Activated T-helper 9 cell treated with anti-CD3 and anti-CD28 coated beads, Interleukin-2, amount 50 U/mL, for 16 hours (primary cell): ENCODE data around the gene FAM240A.

Source experiments
- DNase-seq: peaks from one replicate; pipeline ENCODE4 v3.0.0-alpha.2; 2020; ENCODE audit warnings: low read depth

FAM240A gene

DNA sequence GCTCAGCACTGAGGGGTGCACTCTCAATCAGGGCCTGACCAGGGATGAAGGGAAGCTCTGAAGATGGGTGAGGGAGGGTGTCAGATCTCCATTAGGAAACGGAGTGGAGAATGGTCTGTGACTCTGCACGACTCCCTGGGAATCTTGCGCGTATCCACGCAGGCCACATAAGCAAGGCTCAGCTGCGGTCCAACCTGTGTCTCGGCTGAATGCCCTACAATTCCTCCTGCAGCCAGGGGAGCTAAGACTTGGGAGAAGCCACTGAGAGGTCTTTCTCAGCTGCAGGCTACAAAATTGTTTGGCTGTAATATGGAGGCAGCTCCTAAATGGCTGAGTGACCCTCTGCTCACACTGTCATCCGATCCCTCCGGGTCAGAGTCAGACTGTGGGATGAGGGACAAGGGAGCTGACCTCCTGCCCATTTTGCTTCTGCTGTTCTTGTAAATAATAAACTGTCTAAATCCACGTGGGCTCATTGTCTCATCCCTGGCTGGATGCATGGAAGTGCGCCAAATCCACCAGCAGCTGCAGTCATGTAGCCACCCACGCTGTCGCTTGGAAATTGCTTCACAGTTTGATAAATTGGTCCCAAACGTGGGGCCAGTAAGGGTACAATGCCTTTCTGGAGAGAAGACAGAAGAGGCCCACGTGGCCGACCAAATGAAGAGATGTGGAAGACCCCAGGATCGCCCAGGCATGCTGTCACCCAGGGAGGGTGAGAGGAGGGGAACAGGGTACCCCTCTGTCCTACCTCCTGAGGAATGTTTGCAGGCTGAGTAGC is 50.6 kb downstream of the FAM240A start:
- DNase-seq = no peak

- no peak for DNase-seq
These were observed 51.3 kb downstream of the FAM240A start for GRCh38 chr3:46663591-46664135.

DNA sequence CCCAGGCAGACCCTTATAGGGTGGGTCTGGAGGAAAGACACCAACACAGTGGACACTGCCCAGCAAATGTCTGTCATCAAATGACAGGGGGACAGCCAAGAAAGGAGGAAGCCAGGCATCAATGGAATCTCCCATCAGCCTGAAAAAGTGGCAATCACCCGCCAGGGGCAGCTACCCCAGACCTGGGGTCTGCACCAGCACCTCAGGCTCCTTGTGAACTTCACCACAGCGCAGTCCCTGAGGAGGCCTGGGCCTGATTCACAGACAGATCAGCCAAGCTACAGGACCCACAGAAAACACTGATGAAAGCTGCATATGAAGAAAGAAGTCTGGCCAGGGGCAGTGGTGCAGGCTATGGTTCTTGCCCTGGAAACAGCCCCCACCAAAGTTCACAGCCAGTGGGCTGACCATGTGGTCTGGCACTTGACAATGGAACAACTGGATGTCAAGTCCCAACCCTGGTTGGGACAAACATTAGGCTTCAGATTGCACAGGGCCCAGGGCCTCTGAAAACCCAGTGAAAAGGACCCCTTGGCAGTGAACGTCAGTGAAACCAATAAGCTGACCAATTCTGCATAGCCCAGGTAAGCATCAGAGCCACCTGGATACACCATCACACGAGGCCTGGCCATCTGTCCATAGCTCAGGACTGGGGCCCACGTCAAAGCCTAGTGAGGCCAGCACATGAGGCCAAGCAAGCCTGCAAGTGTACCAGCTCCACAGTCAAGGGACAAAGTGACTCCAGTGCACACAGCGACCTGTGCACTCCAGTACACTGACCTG is 52.1 kb downstream of the FAM240A start:
- DNase-seq = no peak

GRCh38 chr3:46664971-46665762 is 52.8 kb downstream of the FAM240A start:
- no peak for DNase-seq

DNA sequence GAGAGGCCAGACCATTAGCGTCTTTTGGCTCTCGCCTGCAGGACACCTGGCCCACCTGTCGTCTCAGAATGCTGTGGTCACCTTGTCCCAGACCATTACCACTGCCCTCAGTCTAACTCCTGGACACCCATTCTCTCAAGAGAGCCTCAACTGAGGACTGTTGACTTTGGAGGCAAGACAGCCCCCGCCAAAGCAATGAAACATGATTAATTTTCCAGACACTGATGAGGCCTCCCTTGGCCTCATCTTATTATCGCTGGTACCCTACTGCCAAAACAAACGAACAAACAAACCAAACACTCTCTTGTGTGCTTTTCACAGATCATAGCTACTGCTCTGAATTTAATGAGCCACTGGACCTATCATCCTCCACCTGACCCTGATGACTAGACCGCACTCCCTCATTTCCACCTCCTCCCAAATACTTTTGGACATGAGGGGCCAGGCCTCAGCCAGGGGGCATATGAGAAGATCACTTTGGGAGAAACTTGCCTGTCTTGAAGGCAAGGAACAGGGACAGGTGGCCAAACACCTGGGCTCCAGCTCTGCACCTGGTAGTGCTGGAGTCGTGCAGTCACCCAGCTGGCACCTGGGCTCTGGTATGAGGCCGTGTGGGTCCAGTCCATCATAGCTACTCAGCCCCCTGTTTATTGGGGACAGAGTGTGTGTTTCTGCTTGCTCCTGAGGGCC is 53.6 kb downstream of the FAM240A start:
- no peak for DNase-seq

DNA sequence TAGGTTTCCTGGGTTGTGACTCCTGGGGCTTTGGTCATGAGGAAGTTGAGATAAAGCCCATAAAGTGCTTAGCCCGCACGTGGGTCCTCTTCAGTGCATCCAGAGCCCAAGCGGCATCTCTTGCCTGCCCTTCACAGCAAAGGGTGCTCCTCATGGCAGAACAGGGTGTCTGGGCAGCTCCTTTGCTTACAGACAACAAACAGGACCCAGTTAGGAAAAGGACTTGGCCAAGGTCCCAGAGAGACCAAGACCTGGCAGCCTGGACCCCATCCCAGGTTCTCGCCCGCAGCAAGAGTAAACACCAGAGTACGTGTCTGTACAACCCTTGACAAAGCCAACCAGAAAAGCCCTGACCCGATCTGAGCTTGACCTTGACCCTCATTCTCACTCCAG is 54.1 kb downstream of the FAM240A start:
- DNase-seq = no peak

DNA sequence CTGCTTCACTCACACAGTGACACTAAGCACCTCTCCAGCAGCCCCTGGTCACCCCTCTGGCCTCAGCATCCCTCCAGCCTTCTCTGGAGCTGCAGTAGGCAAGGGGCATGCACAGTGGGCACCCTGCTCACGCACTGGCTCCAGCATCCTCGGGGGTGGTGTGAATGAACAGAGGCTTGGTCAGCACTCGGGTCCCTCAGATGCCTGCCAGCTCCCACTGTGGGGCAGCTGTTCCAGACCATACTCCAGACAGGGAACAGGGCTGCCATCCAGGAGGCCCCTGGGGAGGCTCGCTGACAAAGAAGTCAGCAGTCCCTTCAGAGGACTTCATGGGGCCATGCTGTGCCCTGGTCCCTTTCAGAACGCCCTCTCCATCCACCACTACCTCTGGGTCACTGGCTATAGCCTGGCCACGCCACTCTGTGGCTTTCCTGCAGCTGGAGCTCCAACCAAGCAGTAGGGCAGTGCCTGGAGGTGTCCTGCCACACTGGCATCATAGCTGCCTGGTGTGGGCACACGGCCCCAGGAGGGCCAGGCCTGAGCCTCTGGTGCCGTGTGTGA is 54.8 kb downstream of the FAM240A start:
- no peak for DNase-seq

DNA sequence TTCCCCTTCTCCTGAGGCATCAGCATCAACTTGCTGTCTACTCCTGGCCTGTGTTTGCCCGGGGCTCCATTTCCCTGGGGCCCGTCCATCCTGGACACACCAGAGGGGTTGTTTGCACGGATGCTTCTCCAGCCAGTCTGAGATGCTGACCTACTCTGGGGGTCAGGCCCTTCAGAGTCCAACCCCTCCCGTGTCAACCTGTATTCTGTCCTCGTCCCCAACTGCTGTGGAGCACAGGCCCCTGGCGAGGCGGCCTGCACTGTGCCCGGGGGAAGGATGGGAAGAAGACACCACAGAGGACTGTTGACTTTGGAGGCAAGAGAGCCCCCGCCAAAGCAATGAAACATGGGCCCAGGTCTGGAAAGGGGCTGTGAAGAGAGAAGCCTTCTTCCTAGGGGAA is 55.3 kb downstream of the FAM240A start:
- no peak for DNase-seq

GRCh38 chr3:46668116-46668515 is 55.8 kb downstream of the FAM240A start:
- no peak for DNase-seq

- DNase-seq = no peak
These were observed 56.3 kb downstream of the FAM240A start for GRCh38 chr3:46668591-46668990.

DNA sequence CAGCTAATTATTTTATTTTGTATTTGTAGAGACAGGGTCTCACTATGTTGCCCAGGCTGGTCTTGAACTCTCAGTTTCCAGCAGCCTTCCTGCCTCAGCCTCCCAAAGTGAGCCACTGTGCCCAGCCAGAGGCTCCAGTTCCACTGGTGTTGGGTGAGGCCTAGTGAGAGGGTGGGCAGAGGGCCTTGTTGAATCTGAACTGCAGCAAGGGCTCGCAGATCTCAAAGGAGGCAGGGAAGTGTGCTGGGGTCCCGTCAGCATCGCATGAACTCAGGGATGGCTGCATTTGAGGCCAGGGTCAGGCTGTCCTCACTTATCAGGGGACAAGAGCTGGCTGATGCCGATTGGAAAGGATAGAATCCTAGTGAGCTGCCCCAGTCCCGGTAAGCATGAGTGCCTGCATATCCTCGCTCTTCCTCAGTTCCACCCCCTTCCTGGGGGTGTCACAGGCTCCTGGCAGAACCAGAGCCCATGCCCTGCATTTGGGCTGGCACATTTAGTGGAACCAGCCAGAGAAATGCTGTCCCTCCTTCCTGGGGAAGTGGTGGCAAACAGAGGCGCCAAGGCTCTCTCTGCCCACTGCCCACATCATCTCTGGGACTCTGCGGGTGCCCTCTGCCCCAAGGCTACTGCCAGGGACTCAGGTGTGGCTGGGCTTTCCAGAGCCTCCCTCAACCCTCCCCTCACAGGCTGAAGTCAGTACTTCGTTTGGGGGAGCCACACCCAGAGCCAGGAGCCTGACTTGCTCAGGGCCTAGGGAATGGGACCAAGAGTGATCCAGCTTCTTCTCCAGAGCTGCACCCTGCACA is 57.1 kb downstream of the FAM240A start:
- no peak for DNase-seq

- DNase-seq = no peak
These were observed 57.9 kb downstream of the FAM240A start for GRCh38 chr3:46670000-46670890.

DNA sequence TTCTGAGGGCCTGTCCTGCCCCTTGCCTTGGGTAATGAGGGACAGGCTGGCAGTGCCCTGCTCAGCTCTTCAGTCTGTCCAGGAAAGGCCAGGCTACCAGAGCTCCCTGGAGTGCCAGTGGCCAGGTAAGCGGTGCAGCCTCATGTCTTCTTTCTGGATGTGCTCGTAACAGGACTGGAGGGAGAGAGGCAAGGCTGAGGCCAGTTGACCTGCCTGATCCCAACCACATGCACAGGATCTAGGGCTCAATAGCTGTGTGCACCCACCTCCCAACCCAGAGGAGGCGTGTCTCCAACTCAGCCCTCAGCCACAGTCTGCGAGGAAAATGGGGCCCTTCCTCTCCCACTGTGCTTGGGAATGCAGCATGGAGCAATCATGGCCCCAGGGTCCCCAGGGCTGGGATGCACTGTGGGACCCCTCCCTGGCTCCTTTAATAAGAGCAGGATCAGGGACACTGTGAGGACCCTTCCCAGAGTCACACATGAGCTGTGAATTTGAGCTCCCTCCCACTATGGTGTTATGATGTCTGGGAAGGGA is 58.6 kb downstream of the FAM240A start:
- DNase-seq = no peak

GRCh38 chr3:46671541-46672348 is 59.4 kb downstream of the FAM240A start:
- DNase-seq = no peak

DNA sequence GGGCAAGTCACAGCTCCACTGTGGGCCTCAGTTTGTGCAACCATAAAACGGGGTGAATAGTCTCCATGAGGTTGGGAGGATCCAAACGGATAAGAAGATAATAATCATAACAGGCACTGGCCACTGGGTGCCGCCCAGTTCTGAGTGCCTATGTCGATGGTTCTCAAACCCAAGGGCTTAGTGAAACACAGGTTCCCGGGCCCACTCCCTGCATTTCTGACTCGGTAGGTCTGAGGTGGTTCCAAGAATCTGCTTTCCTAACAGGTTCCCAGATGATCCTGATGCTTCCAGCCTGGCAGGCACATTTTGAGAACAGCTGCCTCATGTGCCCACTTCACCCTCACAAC is 60.0 kb downstream of the FAM240A start:
- DNase-seq = no peak

GRCh38 chr3:46673151-46674030 is 61.1 kb downstream of the FAM240A start:
- DNase-seq = no peak

DNA sequence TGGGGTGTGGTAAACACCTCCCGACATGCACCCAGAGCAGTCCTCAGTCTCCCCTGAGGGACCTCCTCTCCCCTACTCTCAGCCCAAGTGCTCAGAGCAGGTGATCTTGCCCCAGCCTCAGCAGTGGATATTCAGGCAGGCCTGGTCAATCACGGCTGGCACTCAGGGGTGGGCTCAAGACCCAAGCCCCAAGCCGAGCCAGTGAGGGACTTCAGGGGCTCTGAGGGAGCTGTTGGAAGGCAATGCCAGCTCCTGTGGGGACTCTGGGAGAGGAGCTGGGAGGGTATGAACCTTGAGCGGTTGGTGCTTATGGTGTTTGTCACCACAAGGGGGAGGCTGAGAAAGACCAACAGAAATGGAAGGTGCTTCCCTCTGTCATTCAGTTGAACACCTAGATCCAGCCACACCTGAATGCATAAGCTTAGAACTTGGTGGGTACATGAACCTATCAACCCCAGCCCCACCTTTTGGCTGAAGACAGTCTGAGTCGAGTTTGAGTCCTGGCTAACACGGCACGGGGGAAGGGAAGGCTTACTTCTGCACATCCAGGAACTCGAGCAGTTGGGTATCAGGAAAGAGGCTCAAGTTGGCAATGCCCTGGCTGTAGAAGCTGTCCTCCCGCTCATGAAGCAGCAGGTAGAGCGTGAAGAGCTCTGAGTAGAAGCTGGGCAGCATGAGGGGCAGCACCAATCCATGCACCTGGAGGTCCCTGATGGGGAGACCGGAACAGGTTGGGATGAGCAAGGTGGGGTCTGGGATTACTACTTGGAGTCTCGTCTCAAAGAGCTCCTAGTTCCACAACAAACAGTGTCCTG is 61.9 kb downstream of the FAM240A start:
- no peak for DNase-seq
